Activated naive CD4-positive, alpha-beta T cell (primary cell): ENCODE results near the gene CNR1.
"Not testable (repeated sequence)": the region's sequence is repeated elsewhere in the genome, so short reads cannot be mapped to it uniquely, and the experiment has no call there.

Experiments used
- DNase-seq, 4 experiments: peaks; one replicate each; lab custom pipeline; 2025; lab: John Stamatoyannopoulos, UW

CNR1 gene

GRCh38 chr6:88165844-88166492, at the start of gene CNR1:
Gene CNR1, minus strand, starts transcription at chr6:88166347. Its CDS starts 21,073 bp downstream, at chr6:88145274.
- DNase-seq: no peak

DNA sequence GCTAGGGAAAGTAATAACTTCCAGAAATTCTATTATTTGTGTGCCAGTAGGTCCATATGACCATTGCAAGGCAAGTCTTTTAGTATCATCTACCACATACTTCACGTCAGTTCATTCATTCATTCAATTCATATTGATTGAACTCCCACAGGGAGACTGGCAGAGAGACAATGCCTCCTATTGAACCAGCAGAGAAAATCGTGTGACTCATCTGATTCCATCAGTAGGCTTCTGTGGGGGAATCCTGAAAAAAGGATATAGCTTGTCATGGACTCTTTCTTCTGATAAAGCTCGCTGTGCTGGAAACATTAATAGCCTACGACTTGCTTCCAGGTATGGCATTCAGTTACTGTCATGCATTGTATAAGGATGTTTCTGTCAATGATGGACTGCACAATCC, 45.3 kb upstream of the CNR1 start:
- no peak for DNase-seq

- DNase-seq: no peak
These were observed 43.2 kb upstream of the CNR1 start for GRCh38 chr6:88209301-88209700.

GRCh38 chr6:88208726-88209125, 42.6 kb upstream of the CNR1 start:
- DNase-seq: no peak

GRCh38 chr6:88201734-88202133, 35.6 kb upstream of the CNR1 start:
- not testable (repeated sequence) for DNase-seq

GRCh38 chr6:88184921-88185320, 18.8 kb upstream of the CNR1 start:
- DNase-seq: no peak

DNA sequence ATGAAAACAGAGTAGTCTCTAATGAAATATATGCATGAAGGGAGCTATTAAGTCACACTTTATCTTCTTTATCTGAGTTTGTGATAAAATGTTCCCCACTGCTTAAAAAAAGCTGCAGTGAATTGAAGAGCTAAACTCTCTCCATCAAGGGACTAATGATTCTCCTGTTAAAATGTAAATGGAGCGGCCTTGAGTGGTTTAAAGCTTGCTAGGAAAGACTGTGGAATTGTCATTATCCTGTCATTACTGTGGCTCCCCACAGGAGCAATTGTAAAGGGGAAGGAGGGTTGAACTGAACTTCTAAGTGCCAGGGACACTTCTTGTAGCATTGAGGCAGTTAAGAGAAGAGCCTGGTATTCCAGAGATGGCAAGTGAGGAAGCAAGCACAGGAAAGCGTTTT, 17.3 kb upstream of the CNR1 start:
- DNase-seq: no peak

DNA sequence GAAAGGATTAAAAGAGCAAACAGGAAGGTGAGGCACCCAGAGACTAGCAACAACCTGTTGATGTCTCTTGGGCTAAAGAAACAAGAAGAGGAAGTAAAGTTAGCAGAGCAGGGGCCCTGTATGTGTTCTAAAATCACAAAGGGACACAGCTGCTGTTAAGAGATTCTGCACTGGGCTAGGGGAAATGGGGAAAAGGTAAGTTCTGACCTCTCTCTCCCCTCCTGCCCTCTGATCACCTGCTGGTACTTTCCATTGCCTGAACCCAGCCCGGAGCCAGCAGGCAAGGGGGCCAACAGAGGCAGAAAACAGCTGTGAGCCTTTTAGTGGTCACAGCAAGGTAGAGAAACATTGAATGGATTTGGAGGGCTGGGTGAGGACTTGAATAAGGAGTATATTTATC, 13.5 kb upstream of the CNR1 start:
- no peak for DNase-seq

GRCh38 chr6:88177961-88178464, 11.9 kb upstream of the CNR1 start:
- no peak for DNase-seq

DNA sequence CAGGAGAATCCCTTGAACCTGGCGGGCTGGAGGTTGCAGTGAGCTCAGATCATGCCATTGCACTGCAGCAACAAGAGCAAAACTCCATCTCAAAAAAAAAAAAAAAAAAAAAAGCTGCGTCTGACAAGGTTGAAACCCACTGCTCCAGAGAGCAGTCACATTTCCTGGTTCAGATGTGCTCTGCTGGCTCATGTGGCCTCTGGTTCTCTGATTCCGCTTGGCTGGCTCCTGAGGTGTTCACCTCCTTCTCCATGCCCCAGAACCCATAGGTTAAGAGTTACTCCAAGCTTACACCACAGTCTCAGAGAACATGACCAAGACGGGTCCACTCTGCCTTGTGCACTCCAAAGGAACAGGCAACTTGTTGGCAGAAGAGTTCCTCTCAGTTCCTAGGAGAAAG, 8.8 kb upstream of the CNR1 start:
- no peak for DNase-seq

DNA sequence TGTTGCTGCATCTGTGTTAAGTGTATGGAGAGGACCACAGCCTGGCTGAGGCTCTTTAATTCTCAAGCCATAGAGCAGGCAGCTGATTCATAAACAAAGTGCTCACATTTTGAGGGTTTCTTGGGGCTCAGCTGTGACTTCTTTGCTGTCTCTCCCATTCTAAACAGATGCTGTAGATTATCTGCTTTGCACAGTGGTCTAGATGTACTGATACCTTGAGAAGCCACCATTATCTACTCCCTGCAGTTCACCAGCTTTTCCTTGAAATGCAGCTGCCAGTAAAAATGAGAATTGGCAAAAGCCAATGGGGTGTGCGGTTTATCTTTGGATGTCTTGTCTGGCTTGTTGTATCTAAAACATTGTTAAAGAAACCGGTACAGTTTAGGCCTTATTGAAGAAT, 5.2 kb upstream of the CNR1 start:
- DNase-seq: no peak

DNA sequence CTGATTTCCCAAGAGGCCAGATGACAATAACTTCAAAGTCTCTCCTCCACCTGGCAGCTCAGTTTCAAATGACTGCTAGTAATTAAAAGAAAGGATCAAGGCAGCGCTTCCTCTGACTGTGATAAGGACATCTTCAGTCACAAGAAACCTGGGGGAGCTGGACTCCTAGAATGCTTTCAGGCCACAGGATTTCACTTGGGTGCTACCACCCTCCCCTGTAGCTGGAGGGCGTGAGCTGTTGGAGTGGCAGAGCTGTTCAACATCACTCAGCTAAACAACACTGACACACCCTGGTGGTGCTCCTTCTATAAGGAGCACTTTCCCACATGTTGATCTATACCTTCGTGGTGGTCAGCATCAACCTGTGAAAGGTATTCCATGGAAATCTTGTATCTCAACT, 2.2 kb upstream of the CNR1 start:
- DNase-seq: no peak

DNA sequence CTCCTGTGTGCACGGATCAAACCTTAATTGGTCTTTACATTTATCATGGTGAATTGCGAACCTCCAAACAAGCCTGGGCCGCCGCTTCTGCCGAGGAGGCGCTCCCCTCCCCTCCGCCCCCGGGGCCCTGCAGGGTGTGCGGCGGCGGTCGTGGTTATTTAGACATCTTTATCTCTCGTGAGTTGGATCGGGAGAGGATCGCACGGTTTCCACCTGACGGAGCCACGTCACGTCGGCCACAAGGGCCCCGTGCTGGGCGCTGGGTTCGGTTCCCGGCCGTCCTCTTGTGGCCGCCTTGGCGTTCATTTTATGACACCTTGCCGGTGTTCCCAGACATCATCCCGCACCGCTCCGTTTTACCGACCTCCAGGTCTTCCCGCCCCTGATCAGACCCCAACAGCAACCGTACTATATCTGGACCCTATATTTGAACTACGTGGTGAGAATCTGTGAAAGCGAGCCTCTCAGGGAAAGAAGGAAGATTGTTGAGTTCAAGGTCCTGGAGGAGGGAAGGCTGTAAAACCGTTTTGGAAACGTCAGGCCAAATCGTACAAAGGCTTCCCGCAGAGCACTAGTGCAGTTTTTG, 1.3 kb upstream of the CNR1 start:
- no peak for DNase-seq

GRCh38 chr6:88166493-88167351, 575 bp upstream of the CNR1 start:
- DNase-seq: peak in 1 of 4 experiments; percentile 5

- no peak for DNase-seq
These were observed 882 bp downstream of the CNR1 start for GRCh38 chr6:88165087-88165843.

GRCh38 chr6:88164061-88164460, 2.1 kb downstream of the CNR1 start:
- no peak for DNase-seq

DNA sequence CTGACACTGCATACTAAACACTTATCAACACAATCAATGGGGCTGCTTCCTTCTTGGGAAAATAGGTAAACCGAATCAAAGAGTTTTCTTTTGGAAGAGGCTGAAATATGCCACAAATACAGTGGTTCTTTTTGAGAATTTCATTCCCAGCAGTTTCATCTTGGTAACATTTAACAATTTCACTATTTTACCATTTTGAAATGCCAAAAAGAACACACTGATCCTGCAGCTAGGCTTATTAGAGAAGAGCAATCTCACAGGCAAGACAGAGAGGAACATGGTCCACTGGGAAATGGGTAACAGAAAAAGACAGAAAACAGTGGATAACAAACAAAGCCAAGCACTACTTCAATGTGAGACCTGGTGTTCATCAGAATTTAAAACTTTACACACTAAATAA, 2.5 kb downstream of the CNR1 start:
- no peak for DNase-seq

DNA sequence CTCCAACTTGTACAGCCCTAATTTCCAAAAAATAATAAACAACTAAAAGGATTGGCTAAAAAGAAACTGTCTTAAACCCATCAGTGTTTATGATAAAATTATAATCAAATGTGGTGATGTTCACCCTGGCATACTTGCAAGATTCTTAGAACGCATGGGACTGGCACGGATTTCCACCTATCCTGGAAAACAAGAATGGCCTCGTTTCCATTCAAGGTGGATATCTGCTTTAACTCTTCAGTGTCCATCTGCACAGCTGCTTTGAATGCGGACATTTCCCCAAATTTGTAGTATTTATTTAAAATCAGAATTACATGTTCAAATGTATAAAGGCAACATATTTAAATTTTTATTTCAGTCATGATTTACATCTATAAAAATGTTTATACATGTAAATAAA, 4.2 kb downstream of the CNR1 start:
- DNase-seq: no peak

- DNase-seq: no peak
These were observed 9.0 kb downstream of the CNR1 start for GRCh38 chr6:88157106-88157505.

GRCh38 chr6:88145298-88145963, 20.7 kb downstream of the CNR1 start:
- no peak for DNase-seq

DNA sequence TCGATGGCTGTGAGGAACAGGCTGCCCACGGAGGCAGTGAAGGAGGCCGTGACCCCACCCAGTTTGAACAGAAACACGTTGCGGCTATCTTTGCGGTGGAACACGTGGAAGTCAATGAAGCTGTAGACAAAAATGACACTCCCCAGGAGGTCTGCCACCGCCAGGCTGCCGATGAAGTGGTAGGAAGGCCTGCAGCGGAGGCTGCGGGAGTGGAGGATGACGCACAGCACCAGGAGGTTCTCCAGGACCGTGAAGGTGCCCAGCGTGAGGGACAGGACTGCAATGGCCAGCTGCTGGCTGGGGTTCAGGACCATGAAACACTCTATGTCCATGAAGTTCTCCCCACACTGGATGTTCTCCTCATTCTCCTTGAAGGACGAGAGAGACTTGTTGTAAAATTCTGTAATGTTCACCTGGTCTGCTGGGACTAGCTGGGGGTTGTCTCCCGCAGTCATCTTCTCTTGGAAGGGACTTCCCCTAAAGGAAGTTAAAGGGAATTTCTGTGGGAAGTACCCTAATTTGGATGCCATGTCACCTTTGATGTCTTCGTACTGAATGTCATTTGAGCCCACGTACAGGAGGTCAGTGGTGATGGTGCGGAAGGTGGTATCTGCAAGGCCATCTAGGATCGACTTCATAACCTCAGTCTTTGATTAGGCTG, 21.4 kb downstream of the CNR1 start:
- DNase-seq: no peak
